Osteoblast (primary cell): ENCODE results near the gene RAET1L. TPM values are rescaled to one million over a fixed set of nuclear protein-coding genes. Genes with fewer than 3 reads are reported as not detected.
A peak's percentile ranks its signal among the peaks of the same experiment; 100 is the strongest.
"Not testable (repeated sequence)": the region's sequence is repeated elsewhere in the genome, so short reads cannot be mapped to it uniquely, and the experiment has no call there.

Experiments
- DNase-seq: peaks from one replicate; pipeline ENCODE4 v3.0.0; 2011; ENCODE audit warnings: low spot score, mixed read lengths; ENCODE audit not compliant: insufficient read length; ENCODE audit errors: missing footprints
- H2AFZ ChIP-seq: 2 replicates; pipeline ENCODE4 v1.6.0; 2011; ENCODE audit warnings: mild to moderate bottlenecking, low read length
- H3K27ac ChIP-seq: 2 replicates; pipeline ENCODE4 v1.5.1; 2011; ENCODE audit warnings: mild to moderate bottlenecking, low read depth, low read length, moderate library complexity
- H3K27me3 ChIP-seq: 2 replicates; pipeline ENCODE4 v1.6.0; 2012; ENCODE audit warnings: mild to moderate bottlenecking, control low read depth, inconsistent platforms, low read length, moderate library complexity; ENCODE audit not compliant: insufficient read depth
- H3K36me3 ChIP-seq: 2 replicates; pipeline ENCODE4 v1.5.1; 2011; ENCODE audit warnings: mild to moderate bottlenecking, low read length, control low read depth, moderate library complexity; ENCODE audit not compliant: insufficient read depth
- H3K4me1 ChIP-seq: 2 replicates; pipeline ENCODE4 v1.5.1; 2011; ENCODE audit warnings: mild to moderate bottlenecking, low read length, control low read depth, moderate library complexity; ENCODE audit not compliant: insufficient read depth
- H3K4me2 ChIP-seq: 2 replicates; pipeline ENCODE4 v1.6.0; 2011; ENCODE audit warnings: mild to moderate bottlenecking, low read length; ENCODE audit not compliant: insufficient read depth
- H3K4me3 ChIP-seq: fragments of 200-600 bp; sonication (generic); 3 replicates; pipeline ENCODE4 v1.5.1; 2012; ENCODE audit warnings: mild to moderate bottlenecking, low read length, inconsistent platforms; ENCODE audit not compliant: insufficient read depth
- H3K79me2 ChIP-seq: 2 replicates; pipeline ENCODE4 v1.6.0; 2012; ENCODE audit warnings: mild to moderate bottlenecking, low read length, control low read depth, inconsistent platforms; ENCODE audit not compliant: insufficient read depth
- H3K9me3 ChIP-seq: 2 replicates; pipeline ENCODE4 v1.5.1; 2011; ENCODE audit warnings: low read depth, low read length, control low read depth
- H4K20me1 ChIP-seq: 2 replicates; pipeline ENCODE4 v1.6.0; 2012; ENCODE audit warnings: mild to moderate bottlenecking, low read length, control low read depth; ENCODE audit not compliant: insufficient read depth
- total RNA-seq: library from RNA; depleted of rRNA; stranded (reverse); fragments of >200 nt; gene quantifications from 2 replicates; pipeline ENCODE4 v1.2.3, GENCODE V29; 2012
- TF ChIP-seq, protein P1 (sequence below): IDR thresholded peaks from 2 replicates; pipeline ENCODE4 v1.5.1; 2011; ENCODE audit warnings: mild to moderate bottlenecking, low read depth, low read length, moderate library complexity; ENCODE audit errors: extremely low read depth

RAET1L gene
- total RNA-seq, 1 donor: not detected

DNA sequence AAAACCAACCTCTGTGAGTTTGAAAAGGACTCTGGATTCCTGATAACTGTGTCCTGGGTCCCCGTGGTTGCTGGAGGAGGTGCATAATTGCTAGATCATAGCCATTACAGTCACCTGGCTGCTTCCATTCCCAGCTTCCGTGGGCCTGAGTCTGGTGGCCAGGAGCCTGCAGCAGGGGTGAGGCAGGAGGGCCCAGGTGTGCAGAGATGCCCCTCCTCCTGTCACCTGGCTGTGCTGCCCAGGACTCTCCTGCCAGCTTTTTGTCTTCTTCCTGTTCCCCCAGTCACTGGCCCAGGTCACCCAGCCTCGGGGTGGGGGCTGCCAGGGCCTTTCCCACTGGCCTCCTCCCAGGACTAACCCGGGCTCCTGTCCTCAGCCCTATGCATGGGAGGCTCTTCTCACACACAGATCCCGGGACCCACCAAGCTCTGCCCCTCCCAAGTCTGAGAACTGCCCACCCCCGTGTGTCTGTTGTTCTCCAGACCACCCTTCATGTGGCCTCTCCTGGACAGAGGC, 30.0 kb downstream of the RAET1L start:
- Histone ChIP-seq H3K4me1 (no peaks in the 10 kb centered on the region), H4K20me1 (no peaks in the 10 kb centered on the region), H2AFZ (no peak overlapping the region), H3K4me2 (no peak overlapping the region), H3K9me3 (no peaks in the 10 kb centered on the region), H3K36me3 (no peaks in the 10 kb centered on the region), H3K4me3 (no peak overlapping the region), H3K27me3 (peaks cover 76% of the 10 kb centered on the region), H3K27ac (no peak overlapping the region), H3K79me2 (no peaks in the 10 kb centered on the region)
- TF ChIP-seq, protein P1, sequence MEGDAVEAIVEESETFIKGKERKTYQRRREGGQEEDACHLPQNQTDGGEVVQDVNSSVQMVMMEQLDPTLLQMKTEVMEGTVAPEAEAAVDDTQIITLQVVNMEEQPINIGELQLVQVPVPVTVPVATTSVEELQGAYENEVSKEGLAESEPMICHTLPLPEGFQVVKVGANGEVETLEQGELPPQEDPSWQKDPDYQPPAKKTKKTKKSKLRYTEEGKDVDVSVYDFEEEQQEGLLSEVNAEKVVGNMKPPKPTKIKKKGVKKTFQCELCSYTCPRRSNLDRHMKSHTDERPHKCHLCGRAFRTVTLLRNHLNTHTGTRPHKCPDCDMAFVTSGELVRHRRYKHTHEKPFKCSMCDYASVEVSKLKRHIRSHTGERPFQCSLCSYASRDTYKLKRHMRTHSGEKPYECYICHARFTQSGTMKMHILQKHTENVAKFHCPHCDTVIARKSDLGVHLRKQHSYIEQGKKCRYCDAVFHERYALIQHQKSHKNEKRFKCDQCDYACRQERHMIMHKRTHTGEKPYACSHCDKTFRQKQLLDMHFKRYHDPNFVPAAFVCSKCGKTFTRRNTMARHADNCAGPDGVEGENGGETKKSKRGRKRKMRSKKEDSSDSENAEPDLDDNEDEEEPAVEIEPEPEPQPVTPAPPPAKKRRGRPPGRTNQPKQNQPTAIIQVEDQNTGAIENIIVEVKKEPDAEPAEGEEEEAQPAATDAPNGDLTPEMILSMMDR: no peak
- DNase-seq: no peak

DNA sequence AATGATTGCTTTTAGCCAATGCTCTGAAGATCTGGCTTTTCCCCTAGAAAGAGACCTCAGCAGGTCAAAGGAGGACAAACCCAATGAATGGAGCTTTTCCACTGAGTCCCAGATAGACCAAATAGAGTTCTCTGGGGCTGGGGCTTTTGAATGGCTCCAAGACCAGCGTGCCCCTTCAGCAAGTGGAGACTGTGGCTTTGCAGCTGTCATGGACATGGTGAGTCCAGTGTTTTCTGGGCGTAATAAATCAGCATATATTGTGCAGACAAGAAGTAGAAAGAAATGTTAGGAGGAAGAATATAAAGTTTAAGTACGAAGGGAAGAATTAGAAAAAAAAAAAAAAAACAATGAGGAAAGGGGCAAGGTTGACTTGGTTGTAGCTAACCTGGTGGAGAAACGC, 33.5 kb downstream of the RAET1L start:
- H3K27me3 ChIP-seq: peaks cover 97% of the 10 kb centered on the region
- H3K27ac ChIP-seq: no peak overlapping the region
- no peak overlapping the region for H2AFZ ChIP-seq
- DNase-seq: no peak
- no peak overlapping the region for H3K4me3 ChIP-seq
- H3K36me3 ChIP-seq: no peaks in the 10 kb centered on the region
- H3K9me3 ChIP-seq: peaks cover 9% of the 10 kb centered on the region
- H3K4me2 ChIP-seq: no peak overlapping the region
- TF ChIP-seq, protein P1: no peak
- H3K4me1 ChIP-seq: no peaks in the 10 kb centered on the region
- no peaks in the 10 kb centered on the region for H4K20me1 ChIP-seq
- H3K79me2 ChIP-seq: no peaks in the 10 kb centered on the region

DNA sequence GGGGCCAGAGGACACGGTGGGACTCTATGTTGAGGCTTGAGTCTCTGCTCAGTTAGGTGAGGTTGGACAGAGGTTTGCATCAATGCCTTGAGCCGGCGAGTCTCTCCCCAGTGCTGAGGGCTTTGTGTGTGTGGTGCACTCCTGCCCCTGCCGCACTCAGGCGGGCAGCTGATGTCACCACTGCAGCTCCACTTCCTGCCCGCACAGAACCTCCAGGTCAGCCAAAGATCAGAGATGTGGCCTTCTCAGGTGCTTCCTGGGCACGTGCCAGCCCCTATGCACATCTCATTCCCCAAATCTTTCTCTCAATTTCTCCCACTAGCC, 33.9 kb downstream of the RAET1L start:
- not testable (repeated sequence) for H3K27ac ChIP-seq, H4K20me1 ChIP-seq, H3K4me3 ChIP-seq, H3K36me3 ChIP-seq, H3K9me3 ChIP-seq, H2AFZ ChIP-seq, H3K4me2 ChIP-seq, H3K4me1 ChIP-seq, DNase-seq, H3K79me2 ChIP-seq
- H3K27me3 ChIP-seq: peaks cover 97% of the 10 kb centered on the region

DNA sequence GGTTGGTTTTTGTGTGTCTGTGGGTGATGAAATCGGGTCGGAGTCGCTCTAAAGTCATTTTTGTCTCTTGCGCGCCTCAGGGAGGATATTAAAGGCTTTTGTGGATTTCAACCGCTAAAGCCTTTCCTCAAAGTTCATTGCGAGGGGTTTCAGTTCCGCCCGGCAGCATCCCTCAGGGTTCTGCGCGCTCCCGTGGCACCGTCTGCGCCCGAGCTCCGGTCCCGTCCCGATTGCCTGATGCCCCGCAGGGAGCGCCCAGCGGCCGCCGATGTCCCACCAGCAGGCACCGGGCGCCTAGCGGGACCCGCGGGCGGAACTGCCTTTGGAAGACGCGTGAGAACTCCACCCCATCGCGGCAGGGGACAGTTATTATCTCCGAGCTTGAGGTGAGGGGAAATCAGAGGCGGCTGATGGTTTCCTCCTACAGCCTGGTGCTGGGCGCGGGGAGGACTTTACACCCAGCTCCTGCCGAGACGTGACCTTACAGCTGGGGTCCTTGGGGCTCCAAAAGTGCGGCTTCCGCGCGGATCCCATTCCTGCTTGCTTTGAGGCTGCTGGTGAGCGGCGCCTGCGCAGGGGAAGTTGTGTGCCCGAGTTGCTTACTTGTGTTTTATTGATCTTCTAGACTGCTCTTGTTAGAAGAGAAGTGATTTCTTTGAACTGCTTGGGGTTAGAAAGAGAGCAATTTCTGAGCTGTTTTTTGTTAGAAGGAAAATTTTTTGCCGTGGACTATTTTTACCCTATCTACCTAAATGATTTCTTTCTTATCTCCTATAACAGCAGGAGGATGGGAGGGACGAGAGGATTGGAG, 34.5 kb downstream of the RAET1L start:
- no peaks in the 10 kb centered on the region for H3K4me1 ChIP-seq
- no peaks in the 10 kb centered on the region for H3K36me3 ChIP-seq
- H3K4me3 ChIP-seq: peak overlapping the region; percentile 37
- no peak overlapping the region for H3K27ac ChIP-seq
- H4K20me1 ChIP-seq: no peaks in the 10 kb centered on the region
- H3K79me2 ChIP-seq: no peaks in the 10 kb centered on the region
- TF ChIP-seq, protein P1: no peak
- H3K4me2 ChIP-seq: peak overlapping the region; percentile 36
- peaks cover 9% of the 10 kb centered on the region for H3K9me3 ChIP-seq
- peaks cover 98% of the 10 kb centered on the region for H3K27me3 ChIP-seq
- no peak overlapping the region for H2AFZ ChIP-seq
- DNase-seq: no peak
